ENCODE data around the gene SIPA1.

The SIPA1 gene

DNA sequence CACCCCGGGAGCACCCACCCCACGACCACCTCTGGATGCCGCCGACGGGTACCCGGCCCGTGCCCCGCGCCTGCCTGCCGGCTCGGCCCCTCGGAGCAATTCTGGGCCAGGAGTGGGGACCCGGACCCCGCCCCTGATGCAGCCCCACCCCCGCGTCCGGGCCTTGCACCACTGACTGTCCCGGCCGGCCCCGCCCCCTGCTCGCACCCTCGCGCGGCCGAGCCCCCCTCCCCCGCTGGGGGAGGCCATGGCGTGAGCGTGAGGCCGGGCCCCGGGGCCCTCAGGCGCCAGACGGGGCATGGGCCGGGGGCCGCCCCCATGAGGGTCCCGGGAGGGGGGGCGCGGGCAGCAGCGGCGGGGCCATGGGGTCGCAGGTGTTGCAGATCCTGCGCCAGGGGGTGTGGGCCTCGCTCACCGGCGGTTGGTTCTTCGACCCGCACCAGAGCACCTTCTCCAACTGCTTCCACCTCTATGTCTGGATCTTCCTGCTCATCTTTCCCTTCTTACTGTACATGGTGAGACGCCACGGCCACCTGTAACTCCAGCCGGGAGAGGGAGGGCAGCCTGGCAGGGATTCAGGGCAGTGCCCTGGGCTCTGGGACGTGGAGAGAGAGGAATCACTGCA is 21.8 kb upstream of the SIPA1 start:
- TF ChIP-seq CTCF (IDR thresholded peaks at IDR 0.05) (no peak), ZFX (IDR thresholded peaks at IDR 0.05; ENCODE audit: borderline replicate concordance) (no peak)
- H3K27ac ChIP-seq, result peak overlapping the region; percentile 96

DNA sequence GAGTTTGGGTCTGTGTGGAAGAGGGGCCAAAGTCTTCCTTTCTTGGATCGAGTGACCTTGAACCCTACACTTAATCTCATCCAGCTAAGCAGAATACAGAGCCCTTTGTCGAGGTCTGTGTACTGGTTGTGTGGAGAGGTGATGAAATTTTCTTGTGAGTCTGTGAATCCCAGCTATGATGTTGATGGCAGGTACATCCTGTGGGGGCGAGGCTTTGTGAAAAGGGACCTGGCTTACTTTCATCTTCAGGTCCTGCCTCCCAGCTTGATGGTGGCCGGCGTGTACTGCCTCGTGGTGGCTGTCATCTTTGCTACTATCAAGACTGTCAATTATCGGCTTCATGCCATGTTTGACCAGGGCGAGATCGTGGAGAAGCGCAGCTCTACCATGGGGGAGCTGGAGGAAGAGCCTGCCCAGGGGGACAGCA is 21.3 kb upstream of the SIPA1 start:
- TF ChIP-seq ZFX (IDR thresholded peaks at IDR 0.05; ENCODE audit: borderline replicate concordance) (no peak), CTCF (IDR thresholded peaks at IDR 0.05) (no peak)
- H3K27ac ChIP-seq, result peak overlapping the region; percentile 96

GRCh38 chr11:65617136-65617850 is 20.6 kb upstream of the SIPA1 start:
- H3K27ac ChIP-seq, result peak overlapping the region; percentile 96
- TF ChIP-seq ZFX (IDR thresholded peaks at IDR 0.05; ENCODE audit: borderline replicate concordance) (no peak), CTCF (IDR thresholded peaks at IDR 0.05) (no peak)

- H3K27ac ChIP-seq, result no peak overlapping the region
- TF ChIP-seq CTCF (IDR thresholded peaks at IDR 0.05) (no peak), ZFX (IDR thresholded peaks at IDR 0.05; ENCODE audit: borderline replicate concordance) (no peak)
Observed at GRCh38 chr11:65617990-65618751, 19.7 kb upstream of the SIPA1 start.

DNA sequence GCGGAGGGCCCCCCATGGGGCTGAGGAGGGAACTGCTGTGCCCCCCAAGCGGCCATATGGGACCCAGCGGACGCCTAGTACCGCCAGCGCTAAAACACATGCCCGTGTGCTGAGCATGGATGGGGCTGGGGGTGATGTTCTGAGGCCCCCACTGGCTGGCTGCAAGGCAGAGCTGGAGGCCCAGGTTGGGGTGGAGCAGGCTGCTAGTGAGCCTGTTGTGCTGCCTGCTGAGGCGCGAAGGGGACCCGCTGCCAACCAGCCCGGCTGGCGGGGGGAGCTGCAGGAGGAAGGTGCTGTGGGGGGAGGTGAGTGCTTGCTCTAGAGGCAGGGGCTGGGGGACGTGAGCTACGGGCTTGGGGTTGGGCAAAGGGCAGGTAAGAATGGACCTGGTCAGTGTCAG is 19.1 kb upstream of the SIPA1 start:
- no peak overlapping the region for H3K27ac ChIP-seq
- no peak for TF ChIP-seq ZFX (IDR thresholded peaks at IDR 0.05; ENCODE audit: borderline replicate concordance)
- no peak for TF ChIP-seq CTCF (IDR thresholded peaks at IDR 0.05)

DNA sequence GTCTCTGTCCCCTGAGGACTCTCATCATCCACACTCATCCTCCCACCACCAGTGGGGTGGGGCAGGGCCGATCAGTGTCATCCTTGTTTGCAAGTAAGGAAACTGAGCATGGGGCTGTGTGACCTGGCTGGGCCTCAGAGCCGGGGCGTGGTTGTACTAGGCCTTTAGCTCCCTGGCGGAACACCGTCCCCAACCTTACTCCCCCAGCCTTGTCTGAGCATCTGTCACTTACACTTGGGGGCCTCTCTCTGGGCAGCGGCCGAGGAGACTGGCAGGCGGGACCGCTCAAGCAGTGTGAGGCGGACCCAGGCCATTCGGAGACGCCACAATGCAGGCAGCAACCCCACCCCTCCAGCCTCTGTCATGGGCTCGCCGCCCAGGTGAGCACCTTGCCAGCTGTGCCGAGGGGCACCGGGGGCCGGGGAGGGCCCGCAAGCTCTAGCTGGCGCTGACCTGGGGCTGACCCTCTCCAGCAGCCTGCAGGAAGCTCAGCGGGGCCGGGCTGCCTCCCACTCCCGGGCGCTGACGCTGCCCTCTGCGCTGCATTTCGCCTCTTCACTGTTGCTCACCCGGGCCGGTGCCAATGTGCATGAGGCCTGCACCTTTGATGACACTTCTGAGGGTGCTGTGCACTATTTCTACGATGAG is 18.5 kb upstream of the SIPA1 start:
- TF ChIP-seq ZFX (IDR thresholded peaks at IDR 0.05; ENCODE audit: borderline replicate concordance) (no peak), CTCF (IDR thresholded peaks at IDR 0.05) (no peak)
- H3K27ac ChIP-seq, result no peak overlapping the region

All from 22Rv1 (cell line).